ENCODE results near the gene OLIG1.

OLIG1 gene

DNA sequence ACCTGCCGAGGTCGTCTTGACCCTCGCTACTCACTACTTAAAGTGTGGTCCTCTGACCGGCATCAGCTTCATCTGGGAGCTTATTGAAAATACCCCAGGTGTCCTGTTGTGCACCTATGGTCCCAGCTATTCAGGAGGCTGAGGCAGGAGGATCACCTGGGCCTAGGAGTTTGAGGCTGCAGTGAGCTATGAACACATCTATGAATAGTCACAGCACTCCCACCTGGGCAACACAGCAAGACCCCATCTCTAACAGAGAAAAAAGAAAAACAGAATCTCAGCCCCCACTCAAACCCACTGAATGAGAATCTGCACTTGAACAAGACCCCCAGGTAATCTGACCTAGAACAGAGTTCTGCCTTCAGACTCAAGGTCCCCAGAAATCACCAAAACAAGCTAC, 8.7 kb upstream of the OLIG1 start:
- in situ Hi-C loops (cut with MboI; ENCODE audit: low sequenced_read_pairs): no loop called here

DNA sequence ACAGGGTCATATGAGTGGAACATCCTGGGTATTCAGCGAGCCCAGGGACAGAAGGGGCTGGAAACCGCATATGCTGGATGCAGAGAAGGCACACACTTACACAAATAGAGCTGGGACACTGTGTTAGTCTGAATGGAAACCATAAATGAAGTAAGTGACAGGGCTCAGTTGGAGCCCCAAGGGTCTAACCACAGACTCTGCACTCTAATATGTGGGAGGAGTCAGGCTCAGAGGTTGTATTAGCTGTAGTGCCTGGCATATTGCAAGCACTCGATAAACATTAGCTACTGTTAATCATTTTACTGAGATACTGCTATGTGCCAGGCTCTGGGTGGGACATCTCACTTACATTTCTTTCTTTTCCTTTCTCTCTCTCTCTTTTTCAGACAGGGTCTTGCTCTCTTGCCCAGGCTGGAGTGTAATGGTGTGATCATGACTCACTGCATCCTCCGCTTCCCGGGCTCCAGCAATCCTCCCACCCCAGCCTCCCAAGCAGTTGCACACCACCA, 6.5 kb upstream of the OLIG1 start:
- in situ Hi-C loops (cut with MboI; ENCODE audit: low sequenced_read_pairs): no loop called here

DNA sequence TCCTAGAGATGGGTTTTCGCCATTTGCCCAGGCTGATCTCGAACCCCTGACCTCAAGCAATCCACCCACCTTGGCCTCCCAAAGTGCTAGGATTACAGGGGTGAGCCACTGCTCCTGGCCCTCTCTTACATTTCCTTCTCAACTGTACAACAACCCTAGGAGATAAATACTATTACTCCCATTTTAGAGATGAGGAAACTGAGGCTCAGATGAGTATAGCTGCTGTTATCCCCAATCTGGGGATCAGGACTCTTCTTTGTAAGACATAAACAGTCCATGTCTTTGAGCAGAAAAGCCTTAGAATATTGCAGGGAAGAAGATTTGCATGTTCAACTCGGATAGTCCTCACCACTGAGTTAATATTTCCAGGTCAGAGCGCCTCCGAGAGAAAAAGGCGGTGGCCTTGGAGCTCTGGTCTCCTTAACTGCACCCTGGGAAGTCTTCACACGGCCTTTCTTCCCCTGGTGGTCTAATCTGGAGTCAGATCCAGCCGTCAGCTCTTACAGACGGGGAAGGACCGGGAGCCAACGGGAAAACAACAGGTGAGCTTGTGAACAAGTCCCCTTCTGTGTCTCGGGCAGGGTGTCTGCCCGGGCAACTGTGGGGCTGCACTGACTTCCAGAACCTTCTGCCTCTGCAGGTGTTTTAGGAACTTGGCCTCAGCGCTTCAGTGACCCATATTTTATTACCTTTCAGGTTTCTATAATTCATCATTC, 5.9 kb upstream of the OLIG1 start:
- in situ Hi-C loops (cut with MboI; ENCODE audit: low sequenced_read_pairs): no loop called here

DNA sequence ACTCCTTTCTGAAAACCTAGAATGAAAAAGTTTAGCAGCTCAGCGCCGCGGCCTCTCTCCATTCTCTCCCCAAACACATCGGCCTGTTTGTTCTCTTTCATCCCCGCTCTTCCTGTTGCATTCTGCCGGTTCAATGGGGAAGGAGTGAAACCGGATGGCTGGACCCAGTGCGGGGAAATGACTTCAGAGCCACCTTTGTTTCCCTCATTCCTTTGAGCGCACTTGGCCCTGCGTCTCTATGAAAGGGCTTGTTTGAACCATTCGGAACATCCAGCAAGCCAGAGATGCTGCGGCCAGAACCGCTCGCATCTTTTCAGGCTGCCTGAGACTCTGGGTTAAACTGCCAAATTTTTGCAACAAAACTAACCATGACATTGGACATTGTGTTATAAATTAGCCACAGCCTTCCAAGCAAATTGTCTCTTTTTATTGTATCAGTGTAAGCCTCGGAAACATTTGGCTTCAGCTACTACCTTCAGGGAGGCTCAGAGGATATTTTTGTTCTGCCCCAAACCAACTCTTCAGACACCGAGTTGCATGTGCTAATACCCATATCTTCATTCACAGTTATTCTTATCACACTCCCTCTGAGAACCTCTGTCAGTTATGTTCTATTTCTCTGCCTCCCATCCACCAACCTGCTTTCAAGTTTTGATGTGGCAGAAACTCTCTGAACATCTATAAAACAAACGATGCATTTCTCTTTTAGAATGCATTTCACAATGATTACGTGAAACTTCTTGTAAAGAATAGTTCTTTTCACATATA, 5.1 kb upstream of the OLIG1 start:
- in situ Hi-C loops (cut with MboI; ENCODE audit: low sequenced_read_pairs): no loop called here

DNA sequence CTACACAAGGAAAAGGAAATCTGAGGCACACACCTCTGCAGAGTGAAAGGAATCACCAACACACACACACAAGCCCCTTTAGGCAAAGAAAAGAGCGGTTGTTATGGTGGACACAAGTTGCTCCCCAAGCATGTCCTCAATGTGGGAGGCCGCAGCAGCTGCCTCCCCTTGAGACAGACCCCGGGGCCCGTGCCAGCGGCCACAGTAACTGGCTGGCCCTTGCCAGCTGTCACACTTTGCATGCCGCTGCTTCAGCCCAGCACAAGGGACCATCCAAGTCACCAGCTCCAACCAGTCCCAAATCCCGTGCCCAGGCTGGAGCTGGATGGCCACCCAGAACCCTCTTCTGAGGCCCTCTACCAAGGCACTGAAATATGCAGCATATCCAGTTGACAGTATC, 2.9 kb upstream of the OLIG1 start:
- in situ Hi-C loops (cut with MboI; ENCODE audit: low sequenced_read_pairs): no loop called here

DNA sequence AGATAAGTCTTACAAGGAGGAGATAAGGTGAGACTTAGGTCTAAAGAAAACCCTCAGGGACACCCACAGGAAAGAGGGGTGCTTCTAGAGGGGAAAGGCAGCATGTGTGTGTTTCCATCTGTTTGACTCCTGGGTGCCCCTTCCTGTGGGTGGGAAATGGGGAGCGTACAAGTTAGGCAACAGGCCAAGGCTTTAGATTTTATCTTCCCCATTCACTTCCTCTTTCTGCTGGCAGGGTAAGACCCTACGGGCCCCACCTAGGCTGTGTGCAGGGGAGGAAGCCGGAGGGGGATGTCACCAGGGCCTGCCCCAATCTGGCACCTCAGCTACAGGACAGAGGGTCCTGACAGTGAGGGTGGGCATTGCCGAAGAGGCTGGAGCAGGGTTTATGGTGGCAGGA, 2.5 kb upstream of the OLIG1 start:
- in situ Hi-C loops (cut with MboI; ENCODE audit: low sequenced_read_pairs): no loop called here

DNA sequence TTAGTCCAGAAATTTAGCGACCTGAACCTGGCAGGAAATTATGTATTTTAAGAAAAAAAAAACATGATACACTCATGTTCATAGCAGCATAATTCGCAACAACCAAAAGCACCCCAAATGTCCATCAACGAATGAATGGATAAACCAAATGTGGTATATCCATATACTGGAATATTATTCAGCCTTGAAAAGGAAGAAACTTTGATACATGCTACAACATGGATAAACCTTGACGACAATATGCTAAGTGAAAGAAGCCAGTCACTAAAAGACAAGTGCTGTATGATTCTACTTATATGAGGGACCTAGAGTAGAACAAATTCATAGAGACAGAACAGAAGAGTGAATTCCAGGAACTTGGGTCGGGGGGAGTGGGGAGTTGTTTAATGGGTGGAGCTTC, 698 bp upstream of the OLIG1 start:
- in situ Hi-C loops (cut with MboI; ENCODE audit: low sequenced_read_pairs): no loop called here

DNA sequence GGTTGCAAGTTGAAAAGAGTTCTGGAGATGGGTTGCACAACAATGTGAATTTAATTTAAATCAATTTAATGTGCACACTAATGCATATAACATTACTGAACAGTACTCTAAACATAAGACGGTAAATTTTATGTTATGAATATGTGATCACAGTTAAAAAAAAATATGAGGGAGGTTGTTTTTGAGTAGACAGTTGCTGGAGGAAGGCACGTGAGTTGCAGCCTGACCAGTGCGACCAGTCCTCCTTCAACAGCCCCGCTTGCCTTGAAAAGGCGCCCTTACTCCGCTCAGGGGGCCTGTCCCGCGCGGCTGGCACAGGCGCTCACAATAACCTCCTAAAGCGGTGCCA, 322 bp upstream of the OLIG1 start:
- in situ Hi-C loops (cut with MboI; ENCODE audit: low sequenced_read_pairs): no loop called here

DNA sequence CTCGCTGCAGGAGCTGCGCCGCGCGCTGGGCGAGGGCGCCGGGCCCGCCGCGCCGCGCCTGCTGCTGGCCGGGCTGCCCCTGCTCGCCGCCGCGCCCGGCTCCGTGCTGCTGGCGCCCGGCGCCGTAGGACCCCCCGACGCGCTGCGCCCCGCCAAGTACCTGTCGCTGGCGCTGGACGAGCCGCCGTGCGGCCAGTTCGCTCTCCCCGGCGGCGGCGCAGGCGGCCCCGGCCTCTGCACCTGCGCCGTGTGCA, 730 bp downstream of the OLIG1 start:
- in situ Hi-C loops (cut with MboI; ENCODE audit: low sequenced_read_pairs): no loop called here

DNA sequence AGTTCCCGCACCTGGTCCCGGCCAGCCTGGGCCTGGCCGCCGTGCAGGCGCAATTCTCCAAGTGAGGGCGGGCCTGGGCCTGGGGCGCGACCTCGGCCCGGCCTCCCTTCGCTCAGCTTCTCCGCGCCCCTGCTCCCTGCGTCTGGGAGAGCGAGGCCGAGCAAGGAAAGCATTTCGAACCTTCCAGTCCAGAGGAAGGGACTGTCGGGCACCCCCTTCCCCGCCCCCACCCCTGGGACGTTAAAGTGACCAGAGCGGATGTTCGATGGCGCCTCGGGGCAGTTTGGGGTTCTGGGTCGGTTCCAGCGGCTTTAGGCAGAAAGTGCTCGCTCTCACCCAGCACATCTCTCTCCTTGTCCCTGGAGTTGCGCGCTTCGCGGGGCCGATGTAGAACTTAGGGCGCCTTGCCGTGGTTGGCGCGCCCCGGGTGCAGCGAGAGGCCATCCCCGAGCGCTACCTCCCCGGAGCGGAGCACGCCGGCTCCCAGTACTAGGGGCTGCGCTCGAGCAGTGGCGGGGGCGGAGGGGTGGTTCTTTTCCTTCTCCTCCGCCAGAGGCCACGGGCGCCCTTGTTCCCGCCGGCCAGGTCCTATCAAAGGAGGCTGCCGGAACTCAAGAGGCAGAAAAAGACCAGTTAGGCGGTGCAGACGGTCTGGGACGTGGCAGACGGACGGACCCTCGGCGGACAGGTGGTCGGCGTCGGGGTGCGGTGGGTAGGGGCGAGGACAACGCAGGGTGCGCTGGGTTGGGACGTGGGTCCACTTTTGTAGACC, 1.2 kb downstream of the OLIG1 start:
- in situ Hi-C loops (cut with MboI; ENCODE audit: low sequenced_read_pairs): no loop called here

DNA sequence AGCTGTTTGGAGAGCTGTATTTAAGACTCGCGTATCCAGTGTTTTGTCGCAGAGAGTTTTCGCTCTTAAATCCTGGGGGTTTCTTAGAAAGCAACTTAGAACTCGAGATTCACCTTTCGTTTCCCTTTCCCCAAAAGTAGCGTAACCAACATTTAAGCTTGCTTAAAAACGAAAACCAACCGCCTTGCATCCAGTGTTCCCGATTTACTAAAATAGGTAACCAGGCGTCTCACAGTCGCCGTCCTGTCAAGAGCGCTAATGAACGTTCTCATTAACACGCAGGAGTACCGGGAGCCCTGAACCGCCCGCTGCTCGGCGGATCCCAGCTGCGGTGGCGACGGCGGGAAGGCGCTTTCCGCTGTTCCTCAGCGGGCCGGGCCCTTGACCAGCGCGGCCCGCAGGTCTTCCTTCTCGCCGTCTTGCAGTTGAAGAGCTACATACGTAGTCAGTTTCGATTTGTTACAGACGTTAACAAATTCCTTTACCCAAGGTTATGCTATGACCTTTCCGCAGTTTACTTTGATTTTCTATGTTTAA, 1.9 kb downstream of the OLIG1 start:
- in situ Hi-C loops (cut with MboI; ENCODE audit: low sequenced_read_pairs): no loop called here

DNA sequence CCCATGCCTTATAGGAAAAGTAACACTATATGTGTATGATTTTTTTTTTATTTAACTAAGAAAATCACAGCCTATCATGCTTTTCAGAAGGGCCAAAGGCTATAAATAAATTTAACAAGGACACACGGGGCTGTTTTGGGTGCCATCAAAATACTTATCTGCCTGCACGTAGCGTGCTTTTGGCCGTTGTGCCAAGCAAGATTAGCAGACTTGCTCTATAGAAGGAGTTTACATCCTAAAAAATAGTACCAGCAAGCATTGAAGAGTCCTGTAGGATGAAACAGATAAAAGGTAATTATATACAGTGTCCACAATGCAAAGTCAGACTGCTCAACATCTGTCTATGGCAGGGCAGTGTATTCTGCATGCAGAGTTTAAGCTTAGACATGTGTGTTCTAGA, 3.7 kb downstream of the OLIG1 start:
- in situ Hi-C loops (cut with MboI; ENCODE audit: low sequenced_read_pairs): no loop called here

DNA sequence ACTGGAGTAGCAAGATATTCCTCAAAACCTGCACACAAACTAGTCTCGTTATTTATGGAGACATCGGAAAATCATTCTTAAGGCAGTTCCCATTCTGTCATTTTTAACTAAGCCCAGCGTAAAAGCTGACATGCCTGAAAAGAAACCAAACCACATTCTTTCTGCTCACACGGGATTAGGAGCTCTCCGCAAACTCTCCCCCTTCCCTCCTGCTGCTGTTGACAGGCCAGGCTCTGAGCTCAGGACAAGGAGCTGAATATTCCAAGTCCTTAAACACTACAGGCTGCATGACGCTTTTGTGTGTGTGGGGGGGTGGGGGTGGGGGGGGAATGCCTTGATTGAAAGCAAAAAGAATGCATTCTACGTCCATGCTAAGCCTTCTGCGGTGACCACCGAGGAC, 5.2 kb downstream of the OLIG1 start:
- in situ Hi-C loops (cut with MboI; ENCODE audit: low sequenced_read_pairs): no loop called here

DNA sequence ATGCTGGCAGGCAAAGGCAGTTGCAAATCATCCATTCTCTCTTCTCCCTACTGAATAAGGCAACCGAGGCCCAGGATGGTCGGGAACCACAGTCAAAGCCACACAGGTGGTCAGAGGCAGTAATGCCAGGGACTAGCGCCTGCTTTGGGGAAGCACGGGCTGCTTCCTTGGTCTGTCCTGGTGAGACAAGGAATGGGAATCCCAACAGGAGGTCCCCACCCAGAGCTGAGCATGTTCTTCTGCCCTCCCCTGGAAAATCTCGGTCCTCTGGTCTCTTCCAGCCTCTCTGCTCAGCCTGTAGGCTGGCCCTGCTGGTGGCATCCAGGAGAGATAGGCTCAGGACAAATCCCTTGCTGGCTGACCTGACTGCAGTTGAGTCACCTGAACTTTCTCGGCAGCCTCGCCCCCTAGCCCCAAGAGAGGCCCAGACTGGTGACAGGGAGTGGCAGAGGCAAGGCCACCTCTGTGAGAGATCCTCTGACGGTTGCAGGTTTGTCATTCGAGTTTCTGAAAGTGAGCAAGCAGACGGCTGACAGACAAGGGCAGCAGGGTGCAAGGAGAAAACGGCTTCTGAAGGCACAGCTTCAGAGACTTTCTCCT, 5.8 kb downstream of the OLIG1 start:
- in situ Hi-C loops (cut with MboI; ENCODE audit: low sequenced_read_pairs): no loop called here

DNA sequence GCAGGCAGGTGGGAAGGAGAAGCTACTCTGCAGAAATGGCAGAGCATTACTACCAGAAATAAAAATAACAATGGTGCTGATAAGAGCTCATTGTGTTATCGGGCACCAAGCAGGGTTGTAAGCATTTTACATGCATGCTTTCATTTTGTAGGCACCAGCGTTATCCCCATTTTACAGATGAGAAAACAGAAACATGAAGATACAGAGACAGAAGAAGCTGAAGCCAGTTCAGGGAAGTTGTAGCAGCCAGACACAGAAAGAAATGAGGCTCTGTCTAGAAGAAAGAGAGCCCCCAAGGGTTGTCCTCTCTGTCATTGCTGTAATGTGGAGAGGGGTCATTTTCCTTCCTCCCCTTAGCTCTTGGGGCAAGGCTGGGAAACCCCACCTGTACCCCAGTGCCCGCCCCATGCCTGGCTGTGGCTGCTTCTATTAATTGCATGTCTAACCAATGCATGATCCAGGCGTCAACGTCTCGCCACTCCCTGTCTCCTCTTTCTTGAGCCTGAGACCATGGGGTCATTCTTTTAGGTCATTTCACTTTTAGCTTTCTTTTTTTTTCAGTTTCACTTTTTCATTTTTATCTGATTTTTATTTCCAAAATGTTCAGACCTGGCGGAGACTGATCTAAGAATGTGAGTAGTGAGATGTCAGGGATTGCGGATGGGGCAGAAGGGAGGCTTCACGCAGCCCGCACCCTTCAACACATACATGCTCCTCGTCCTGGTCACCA, 6.8 kb downstream of the OLIG1 start:
- in situ Hi-C loops (cut with MboI; ENCODE audit: low sequenced_read_pairs): no loop called here

DNA sequence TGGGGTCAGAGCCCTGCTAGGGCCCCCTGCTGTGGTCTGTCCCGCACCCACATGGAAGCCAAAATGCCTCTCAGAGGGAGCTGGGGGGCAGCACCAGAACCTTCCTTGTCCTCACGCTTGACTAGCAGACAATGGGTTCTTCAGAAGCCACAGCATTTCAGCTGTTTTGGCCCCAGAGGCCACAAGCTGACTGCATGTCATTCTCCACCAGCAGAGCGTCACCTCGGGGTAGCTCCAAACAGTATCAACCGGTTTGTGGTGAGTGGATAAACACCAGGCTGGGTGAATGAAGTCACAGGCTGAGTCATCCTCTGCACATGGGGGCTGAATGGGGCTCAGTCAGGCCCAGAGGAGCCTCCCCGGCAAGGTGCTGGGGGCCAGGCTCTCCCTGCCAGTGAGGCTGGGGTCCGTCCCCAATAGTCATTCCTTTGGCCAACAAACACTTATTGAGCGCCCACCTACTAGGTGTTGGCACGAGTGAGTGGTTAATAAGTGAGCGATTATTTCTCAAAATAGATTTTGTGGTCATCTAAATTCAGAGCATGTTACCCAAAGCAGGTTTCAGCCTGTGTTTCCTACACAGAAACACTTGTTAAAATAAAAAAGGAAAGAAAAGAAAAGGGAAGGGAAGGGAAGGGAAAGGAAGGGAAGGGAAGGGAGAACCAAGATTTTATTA, 9.1 kb downstream of the OLIG1 start:
- in situ Hi-C loops (cut with MboI; ENCODE audit: low sequenced_read_pairs): no loop called here

DNA sequence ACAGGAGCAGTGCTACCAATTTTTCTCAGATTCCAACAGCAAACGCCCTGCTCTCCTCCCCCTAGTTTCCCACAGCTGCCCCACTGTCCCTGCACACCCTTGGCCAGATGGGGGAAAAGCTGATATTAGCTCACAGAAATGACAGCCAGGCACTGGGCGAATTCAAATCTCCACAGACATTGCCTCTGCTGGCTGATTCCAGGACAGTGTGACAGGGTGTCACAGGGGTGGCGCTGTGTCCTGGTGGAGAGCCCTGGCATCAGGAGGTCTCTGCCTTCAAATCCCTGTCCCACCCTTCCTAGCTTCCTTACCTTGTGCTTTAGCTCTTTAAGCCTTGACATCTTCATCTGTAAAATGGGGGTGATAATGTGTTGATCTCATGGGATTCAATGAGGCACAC, 10.4 kb downstream of the OLIG1 start:
- in situ Hi-C loops (cut with MboI; ENCODE audit: low sequenced_read_pairs): no loop called here

DNA sequence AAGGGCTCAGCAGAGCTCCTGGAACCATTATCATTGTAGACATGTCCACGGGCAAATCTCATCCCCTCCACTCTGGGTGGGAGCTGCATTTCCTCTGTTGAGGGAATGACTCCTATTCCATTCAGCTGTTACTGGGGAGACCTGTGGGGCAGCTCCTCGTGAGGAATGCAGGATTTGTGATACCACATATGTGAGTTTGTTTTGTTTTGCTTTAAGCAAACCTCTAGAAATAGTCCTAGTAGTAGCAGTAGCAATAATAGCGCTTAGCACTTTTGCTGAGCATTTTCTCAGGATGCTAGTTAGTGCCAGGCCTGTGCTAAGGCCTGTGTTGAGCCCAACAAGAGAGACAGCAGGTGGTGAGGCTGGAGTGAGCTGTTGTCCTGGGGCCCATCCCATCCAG, 10.8 kb downstream of the OLIG1 start:
- in situ Hi-C loops (cut with MboI; ENCODE audit: low sequenced_read_pairs): no loop called here

DNA sequence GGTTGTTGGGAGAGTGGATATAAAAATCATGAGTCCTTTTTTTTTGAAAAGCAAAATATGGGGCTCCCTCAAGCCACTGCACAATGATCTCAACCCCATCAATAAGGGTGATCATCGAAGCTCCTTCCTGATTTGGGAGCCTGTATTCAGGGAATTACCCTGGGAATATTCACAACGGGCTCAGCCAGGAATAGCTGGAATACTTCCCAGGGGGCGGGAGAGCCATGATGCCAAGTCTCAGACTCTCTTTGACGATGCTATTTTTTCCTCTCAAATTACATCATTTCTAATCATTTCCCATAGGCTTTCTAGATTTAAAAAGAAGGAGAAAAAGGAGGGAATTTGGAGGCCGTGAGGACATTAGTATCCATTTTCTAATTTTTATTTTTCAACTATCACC, 18.4 kb downstream of the OLIG1 start:
- in situ Hi-C loops (cut with MboI; ENCODE audit: low sequenced_read_pairs): no loop called here

DNA sequence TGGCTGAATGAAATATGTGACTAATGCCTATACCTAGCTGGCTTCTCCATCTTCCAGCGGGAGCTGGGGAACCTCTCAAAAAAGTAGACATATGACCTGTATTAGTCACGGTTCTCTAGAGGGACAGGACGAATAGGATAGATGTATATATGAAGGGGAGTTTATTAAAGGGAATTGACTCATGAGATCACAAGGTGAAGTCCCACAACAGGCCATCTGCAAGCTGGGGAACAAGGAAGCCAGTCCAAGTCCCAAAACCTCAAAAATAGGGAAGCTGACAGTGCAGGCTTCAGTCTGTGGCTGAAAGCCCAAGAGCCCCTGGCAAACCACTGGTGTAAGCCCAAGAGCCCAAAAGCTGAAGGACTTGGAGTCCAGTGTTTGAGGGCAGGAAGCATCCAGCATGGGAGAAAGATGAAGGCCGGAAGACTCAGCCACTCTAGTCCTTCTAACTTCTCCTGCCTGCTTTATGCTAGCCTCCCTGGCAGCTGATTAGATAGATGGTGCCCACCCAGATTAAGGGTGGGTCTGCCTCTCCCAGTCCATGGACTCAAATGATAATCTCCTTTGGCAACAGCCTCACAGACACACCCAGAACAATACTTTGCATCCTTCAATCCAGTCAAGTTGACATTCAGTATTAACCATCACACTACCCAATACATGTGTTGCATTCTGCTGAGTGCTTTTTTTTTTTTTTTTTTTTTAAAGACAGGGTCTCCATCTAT, 19.6 kb downstream of the OLIG1 start:
- in situ Hi-C loops (cut with MboI; ENCODE audit: low sequenced_read_pairs): no loop called here
